MM.1S (cell line): Measurements from ENCODE around the gene TARBP1.

Experiments used
- EZH2phosphoT487 ChIP-seq: fragments of 300-600 bp; sonication (generic); IDR thresholded peaks from 2 replicates; pipeline ENCODE4 v1.6.1; 2018; ENCODE audit warnings: antibody characterized with exemption, low read length
- TF ChIP-seq, protein P1 (sequence below): fragments of 300-600 bp; sonication (generic); IDR thresholded peaks from 2 replicates; pipeline ENCODE4 v1.5.1; 2016; ENCODE audit warnings: antibody characterized with exemption, low read length, mixed read lengths

DNA sequence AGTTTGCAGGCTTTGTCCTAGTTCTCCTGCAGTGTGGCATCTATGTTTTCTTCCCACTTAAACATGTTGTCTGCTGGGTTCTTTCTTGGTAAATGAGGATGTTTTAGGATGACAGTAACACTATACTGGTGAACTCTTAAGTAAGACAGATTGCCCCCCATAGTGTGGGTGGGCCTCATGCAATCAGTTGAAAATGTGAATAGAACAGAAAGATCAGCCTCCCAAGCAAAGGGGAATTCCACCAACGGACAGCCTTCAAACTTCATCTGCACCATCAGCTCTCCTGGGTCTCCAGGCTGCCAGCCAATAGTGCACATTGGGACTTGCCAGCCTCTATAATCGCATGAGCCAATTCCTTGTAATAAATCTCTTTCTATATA lies 10.7 kb upstream of the TARBP1 start:
- TF ChIP-seq, protein P1, sequence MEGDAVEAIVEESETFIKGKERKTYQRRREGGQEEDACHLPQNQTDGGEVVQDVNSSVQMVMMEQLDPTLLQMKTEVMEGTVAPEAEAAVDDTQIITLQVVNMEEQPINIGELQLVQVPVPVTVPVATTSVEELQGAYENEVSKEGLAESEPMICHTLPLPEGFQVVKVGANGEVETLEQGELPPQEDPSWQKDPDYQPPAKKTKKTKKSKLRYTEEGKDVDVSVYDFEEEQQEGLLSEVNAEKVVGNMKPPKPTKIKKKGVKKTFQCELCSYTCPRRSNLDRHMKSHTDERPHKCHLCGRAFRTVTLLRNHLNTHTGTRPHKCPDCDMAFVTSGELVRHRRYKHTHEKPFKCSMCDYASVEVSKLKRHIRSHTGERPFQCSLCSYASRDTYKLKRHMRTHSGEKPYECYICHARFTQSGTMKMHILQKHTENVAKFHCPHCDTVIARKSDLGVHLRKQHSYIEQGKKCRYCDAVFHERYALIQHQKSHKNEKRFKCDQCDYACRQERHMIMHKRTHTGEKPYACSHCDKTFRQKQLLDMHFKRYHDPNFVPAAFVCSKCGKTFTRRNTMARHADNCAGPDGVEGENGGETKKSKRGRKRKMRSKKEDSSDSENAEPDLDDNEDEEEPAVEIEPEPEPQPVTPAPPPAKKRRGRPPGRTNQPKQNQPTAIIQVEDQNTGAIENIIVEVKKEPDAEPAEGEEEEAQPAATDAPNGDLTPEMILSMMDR = no peak
- TF ChIP-seq EZH2phosphoT487 = no peak
